ENCODE results near the gene JARID2. TPM values are rescaled to one million over a fixed set of nuclear protein-coding genes. Genes with fewer than 3 reads are reported as not detected.

The JARID2 gene
- total and polyA plus RNA-seq, 2 of the 13 experiments (the other 11 are each of a cell fraction or from before 2014, with no cell fraction given): 7.5 to 10.3 TPM

DNA sequence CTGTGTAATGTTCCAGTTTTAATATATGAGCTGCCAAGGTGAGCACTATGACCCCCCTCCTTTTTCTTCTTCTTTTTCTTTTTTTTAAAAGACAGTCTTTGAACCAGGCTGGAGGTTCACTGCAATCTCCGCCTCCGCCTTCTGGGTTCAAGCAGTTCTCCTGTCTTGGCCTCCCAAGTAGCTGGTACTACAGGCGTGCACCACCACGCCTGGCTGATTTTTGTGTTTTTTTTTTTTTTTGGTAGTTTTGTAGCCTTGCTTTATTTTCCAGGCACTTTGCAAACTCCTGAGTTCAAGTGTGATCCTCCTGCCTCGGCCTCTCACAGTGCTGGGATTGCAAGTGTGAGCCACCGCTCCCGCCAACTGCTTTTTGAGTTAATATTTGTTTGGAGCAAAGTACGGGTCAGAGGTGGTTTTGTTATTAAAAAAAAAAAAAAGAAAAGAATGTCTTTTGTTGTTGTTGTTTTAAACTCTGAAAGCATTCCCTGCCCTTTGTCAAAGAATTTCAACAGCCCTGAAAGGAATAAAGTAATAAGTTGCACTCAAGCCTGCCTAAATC is 78.6 kb downstream of the JARID2 start (continued):
- TF ChIP-seq, protein P1, sequence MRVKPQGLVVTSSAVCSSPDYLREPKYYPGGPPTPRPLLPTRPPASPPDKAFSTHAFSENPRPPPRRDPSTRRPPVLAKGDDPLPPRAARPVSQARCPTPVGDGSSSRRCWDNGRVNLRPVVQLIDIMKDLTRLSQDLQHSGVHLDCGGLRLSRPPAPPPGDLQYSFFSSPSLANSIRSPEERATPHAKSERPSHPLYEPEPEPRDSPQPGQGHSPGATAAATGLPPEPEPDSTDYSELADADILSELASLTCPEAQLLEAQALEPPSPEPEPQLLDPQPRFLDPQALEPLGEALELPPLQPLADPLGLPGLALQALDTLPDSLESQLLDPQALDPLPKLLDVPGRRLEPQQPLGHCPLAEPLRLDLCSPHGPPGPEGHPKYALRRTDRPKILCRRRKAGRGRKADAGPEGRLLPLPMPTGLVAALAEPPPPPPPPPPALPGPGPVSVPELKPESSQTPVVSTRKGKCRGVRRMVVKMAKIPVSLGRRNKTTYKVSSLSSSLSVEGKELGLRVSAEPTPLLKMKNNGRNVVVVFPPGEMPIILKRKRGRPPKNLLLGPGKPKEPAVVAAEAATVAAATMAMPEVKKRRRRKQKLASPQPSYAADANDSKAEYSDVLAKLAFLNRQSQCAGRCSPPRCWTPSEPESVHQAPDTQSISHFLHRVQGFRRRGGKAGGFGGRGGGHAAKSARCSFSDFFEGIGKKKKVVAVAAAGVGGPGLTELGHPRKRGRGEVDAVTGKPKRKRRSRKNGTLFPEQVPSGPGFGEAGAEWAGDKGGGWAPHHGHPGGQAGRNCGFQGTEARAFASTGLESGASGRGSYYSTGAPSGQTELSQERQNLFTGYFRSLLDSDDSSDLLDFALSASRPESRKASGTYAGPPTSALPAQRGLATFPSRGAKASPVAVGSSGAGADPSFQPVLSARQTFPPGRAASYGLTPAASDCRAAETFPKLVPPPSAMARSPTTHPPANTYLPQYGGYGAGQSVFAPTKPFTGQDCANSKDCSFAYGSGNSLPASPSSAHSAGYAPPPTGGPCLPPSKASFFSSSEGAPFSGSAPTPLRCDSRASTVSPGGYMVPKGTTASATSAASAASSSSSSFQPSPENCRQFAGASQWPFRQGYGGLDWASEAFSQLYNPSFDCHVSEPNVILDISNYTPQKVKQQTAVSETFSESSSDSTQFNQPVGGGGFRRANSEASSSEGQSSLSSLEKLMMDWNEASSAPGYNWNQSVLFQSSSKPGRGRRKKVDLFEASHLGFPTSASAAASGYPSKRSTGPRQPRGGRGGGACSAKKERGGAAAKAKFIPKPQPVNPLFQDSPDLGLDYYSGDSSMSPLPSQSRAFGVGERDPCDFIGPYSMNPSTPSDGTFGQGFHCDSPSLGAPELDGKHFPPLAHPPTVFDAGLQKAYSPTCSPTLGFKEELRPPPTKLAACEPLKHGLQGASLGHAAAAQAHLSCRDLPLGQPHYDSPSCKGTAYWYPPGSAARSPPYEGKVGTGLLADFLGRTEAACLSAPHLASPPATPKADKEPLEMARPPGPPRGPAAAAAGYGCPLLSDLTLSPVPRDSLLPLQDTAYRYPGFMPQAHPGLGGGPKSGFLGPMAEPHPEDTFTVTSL (CRISPR knock-in tag; IDR thresholded peaks at IDR 0.05; ENCODE audit: borderline replicate concordance): peak; percentile 35; the same call in 1 of the 2 replicates
- peak; percentile 88 for TF ChIP-seq SOX5 (CRISPR knock-in tag; IDR thresholded peaks at IDR 0.05; ENCODE audit: borderline replicate concordance)
- TF ChIP-seq EP300 (IDR thresholded peaks at IDR 0.05; ENCODE audit: low read depth in 2 of 2, low read length in 2 of 2): peak in 1 of 2 experiments; percentile 44; a peak in 1 of 4 replicates
- TF ChIP-seq EP300 (CRISPR knock-in tag; IDR thresholded peaks at IDR 0.05; ENCODE audit: borderline replicate concordance): no peak
- no peak for TF ChIP-seq MLLT10 (CRISPR knock-in tag; IDR thresholded peaks at IDR 0.05)
- TF ChIP-seq TEAD3 (CRISPR knock-in tag; optimal IDR thresholded peaks at IDR 0.05; ENCODE audit: borderline replicate concordance): no peak
- TF ChIP-seq, protein P2, sequence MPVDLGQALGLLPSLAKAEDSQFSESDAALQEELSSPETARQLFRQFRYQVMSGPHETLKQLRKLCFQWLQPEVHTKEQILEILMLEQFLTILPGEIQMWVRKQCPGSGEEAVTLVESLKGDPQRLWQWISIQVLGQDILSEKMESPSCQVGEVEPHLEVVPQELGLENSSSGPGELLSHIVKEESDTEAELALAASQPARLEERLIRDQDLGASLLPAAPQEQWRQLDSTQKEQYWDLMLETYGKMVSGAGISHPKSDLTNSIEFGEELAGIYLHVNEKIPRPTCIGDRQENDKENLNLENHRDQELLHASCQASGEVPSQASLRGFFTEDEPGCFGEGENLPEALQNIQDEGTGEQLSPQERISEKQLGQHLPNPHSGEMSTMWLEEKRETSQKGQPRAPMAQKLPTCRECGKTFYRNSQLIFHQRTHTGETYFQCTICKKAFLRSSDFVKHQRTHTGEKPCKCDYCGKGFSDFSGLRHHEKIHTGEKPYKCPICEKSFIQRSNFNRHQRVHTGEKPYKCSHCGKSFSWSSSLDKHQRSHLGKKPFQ (CRISPR knock-in tag; IDR thresholded peaks at IDR 0.05; ENCODE audit: insufficient replicate concordance): peak; percentile 96
- TF ChIP-seq ZKSCAN8 (CRISPR knock-in tag; IDR thresholded peaks at IDR 0.05; ENCODE audit: borderline replicate concordance): peak; percentile 56; the same call in 1 of the 2 replicates
- TF ChIP-seq LCORL (IDR thresholded peaks at IDR 0.05): no peak
- TF ChIP-seq LCORL (CRISPR knock-in tag; IDR thresholded peaks at IDR 0.05): peak; percentile 63; the same call in 1 of the 2 replicates
- 0 out of 2 replicates have a peak, but pooled peaks have one; percentile 32 for TF ChIP-seq HDAC2 (CRISPR knock-in tag; IDR thresholded peaks at IDR 0.05)
- TF ChIP-seq GABPA (IDR thresholded peaks at IDR 0.05; ENCODE audit: low read depth, low read length): no peak
- TF ChIP-seq GABPA (CRISPR knock-in tag; IDR thresholded peaks at IDR 0.05; ENCODE audit: low read depth): 0 out of 2 replicates have a peak, but pooled peaks have one; percentile 29
- peak; percentile 58; the same call in 1 of the 2 replicates for TF ChIP-seq ZMYM4 (CRISPR knock-in tag; IDR thresholded peaks at IDR 0.05)
- TF ChIP-seq NFIC (IDR thresholded peaks at IDR 0.05; ENCODE audit: low read length): no peak
- 0 out of 2 replicates have a peak, but pooled peaks have one; percentile 34 for TF ChIP-seq MED1 (CRISPR knock-in tag; IDR thresholded peaks at IDR 0.05)
- TF ChIP-seq, protein P3, sequence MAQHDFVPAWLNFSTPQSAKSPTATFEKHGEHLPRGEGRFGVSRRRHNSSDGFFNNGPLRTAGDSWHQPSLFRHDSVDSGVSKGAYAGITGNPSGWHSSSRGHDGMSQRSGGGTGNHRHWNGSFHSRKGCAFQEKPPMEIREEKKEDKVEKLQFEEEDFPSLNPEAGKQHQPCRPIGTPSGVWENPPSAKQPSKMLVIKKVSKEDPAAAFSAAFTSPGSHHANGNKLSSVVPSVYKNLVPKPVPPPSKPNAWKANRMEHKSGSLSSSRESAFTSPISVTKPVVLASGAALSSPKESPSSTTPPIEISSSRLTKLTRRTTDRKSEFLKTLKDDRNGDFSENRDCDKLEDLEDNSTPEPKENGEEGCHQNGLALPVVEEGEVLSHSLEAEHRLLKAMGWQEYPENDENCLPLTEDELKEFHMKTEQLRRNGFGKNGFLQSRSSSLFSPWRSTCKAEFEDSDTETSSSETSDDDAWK (CRISPR knock-in tag; IDR thresholded peaks at IDR 0.05): no peak
- peak; percentile 54; the same call in 1 of the 2 replicates for TF ChIP-seq NR2F2 (IDR thresholded peaks at IDR 0.05; ENCODE audit: borderline replicate concordance, low read depth)
- TF ChIP-seq HDAC1 (CRISPR knock-in tag; IDR thresholded peaks at IDR 0.05): 0 out of 2 replicates have a peak, but pooled peaks have one; percentile 21
- TF ChIP-seq ZNF180 (CRISPR knock-in tag; IDR thresholded peaks at IDR 0.05; ENCODE audit: borderline replicate concordance, low read depth): no peak
- TF ChIP-seq, protein P4, sequence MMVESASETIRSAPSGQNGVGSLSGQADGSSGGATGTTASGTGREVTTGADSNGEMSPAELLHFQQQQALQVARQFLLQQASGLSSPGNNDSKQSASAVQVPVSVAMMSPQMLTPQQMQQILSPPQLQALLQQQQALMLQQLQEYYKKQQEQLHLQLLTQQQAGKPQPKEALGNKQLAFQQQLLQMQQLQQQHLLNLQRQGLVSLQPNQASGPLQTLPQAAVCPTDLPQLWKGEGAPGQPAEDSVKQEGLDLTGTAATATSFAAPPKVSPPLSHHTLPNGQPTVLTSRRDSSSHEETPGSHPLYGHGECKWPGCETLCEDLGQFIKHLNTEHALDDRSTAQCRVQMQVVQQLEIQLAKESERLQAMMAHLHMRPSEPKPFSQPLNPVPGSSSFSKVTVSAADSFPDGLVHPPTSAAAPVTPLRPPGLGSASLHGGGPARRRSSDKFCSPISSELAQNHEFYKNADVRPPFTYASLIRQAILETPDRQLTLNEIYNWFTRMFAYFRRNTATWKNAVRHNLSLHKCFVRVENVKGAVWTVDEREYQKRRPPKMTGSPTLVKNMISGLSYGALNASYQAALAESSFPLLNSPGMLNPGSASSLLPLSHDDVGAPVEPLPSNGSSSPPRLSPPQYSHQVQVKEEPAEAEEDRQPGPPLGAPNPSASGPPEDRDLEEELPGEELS (CRISPR knock-in tag; IDR thresholded peaks at IDR 0.05): peak; percentile 49; the same call in 1 of the 2 replicates

All from HepG2 (cell line).